HepG2 (cell line): ENCODE data around the gene CD9. TPM values are rescaled to one million over a fixed set of nuclear protein-coding genes. Genes with fewer than 3 reads are reported as not detected.

Experiments
- ATAC-seq: fragments of 200-7000 bp; cut with Tn5 transposase; 3 replicates; pipeline ENCODE4 v1.9.1; 2020; ENCODE audit warnings: mild to moderate bottlenecking, moderate library complexity
- BruUV-seq: library from RNA; stranded (reverse); fragments of 400-500 nt; replicated peaks from 2 replicates; lab custom pipeline; 2021; lab: Mats Ljungman, UMichigan
- CTCF ChIA-PET: fragments of 300-600 bp; formaldehyde crosslinking; extraction: SDS; loops from one replicate; lab custom pipeline; 2021; ENCODE audit warnings: low total read pairs, inconsistent platforms, low intra/inter-chr PET ratio; lab: Yijun Ruan, JAX
- POLR2A ChIA-PET: fragments of 350-600 bp; sonication (Branson Sonifier 250); formaldehyde crosslinking; loops from one replicate; lab custom pipeline; 2020; ENCODE audit warnings: antibody characterized with exemption, inconsistent platforms; lab: Yijun Ruan, JAX
- DNase-seq: peaks from one replicate; pipeline ENCODE4 v3.0.0-alpha.2; 2015; ENCODE audit warnings: low spot score
- FAIRE-seq: peaks from 3 replicates; lab custom pipeline; 2011; peaks lifted over from hg19 to GRCh38; lab: Jason Lieb, UNC
- H2AFZ ChIP-seq: one replicate; pipeline ENCODE4 v1.6.1; 2011; ENCODE audit warnings: low read length, inconsistent platforms
- H3K27ac ChIP-seq: fragments of 300-600 bp; 3 replicates; pipeline ENCODE4 v1.8.0; 2011; ENCODE audit warnings: mixed run types, mild to moderate bottlenecking, mixed read lengths, low read length, inconsistent platforms; ENCODE audit not compliant: insufficient read depth; ENCODE audit errors: extremely low read length
- H3K27me3 ChIP-seq, 2 experiments: fragments of 200-600 bp in 1 of 2; 2 replicates in 1 of 2; 3 replicates in 1 of 2; pipeline versions ENCODE4 v1.6.0 to v1.8.0; 2011; ENCODE audit warnings: low read length in 2 of 2, mild to moderate bottlenecking in 2 of 2, moderate library complexity in 2 of 2, inconsistent platforms in 1 of 2; ENCODE audit not compliant: insufficient read depth in 2 of 2, control insufficient read depth in 1 of 2
- H3K36me3 ChIP-seq, 2 experiments: fragments of 200-600 bp in 1 of 2; replicated peaks in 1 of 2; 2 replicates in 1 of 2; 3 replicates in 1 of 2; pipeline versions ENCODE4 v1.5.1 to v1.8.0; 2011; ENCODE audit warnings: low read length in 2 of 2, inconsistent platforms in 1 of 2; ENCODE audit not compliant: insufficient read depth in 2 of 2, control insufficient read depth in 1 of 2
- H3K4me1 ChIP-seq: 2 replicates; pipeline ENCODE4 v1.5.1; 2012; ENCODE audit warnings: low read length, inconsistent platforms; ENCODE audit not compliant: insufficient read depth
- H3K4me2 ChIP-seq: 2 replicates; pipeline ENCODE4 v1.6.0; 2011; ENCODE audit warnings: low read depth, low read length, inconsistent platforms
- H3K4me3 ChIP-seq, 3 experiments: fragments of 200-600 bp in 1 of 3; sonication (generic), shearing (Covaris generic) in 1 of 3; replicated peaks in 1 of 3; 2 replicates each; pipeline ENCODE4 v1.5.1; 2011 to 2016; ENCODE audit warnings: low read length in 3 of 3, inconsistent platforms in 2 of 3, low read depth in 2 of 3, mild to moderate bottlenecking in 2 of 3, control low read depth in 1 of 3, mixed read lengths in 1 of 3; ENCODE audit not compliant: insufficient read depth in 1 of 3
- H3K79me2 ChIP-seq: one replicate; pipeline ENCODE4 v1.6.1; 2011; ENCODE audit warnings: low read length, inconsistent platforms; ENCODE audit not compliant: insufficient read depth
- H3K9ac ChIP-seq: 2 replicates; pipeline ENCODE4 v1.6.0; 2011; ENCODE audit warnings: mild to moderate bottlenecking, low read depth, low read length, inconsistent platforms; ENCODE audit not compliant: insufficient read depth
- H3K9me3 ChIP-seq: 2 replicates; pipeline ENCODE4 v1.5.1; 2012; ENCODE audit warnings: mild to moderate bottlenecking, low read length
- H4K20me1 ChIP-seq: 2 replicates; pipeline ENCODE4 v1.6.0; 2011; ENCODE audit warnings: inconsistent platforms, mild to moderate bottlenecking, low read length, moderate library complexity; ENCODE audit not compliant: insufficient read depth
- CEBPB ChIP-seq: IDR thresholded peaks from 2 replicates; pipeline ENCODE4 v1.6.1; 2011; ENCODE audit warnings: low read depth, low read length, improper control_type of control experiment, borderline replicate concordance
- FLYWCH1 ChIP-seq: sonication (generic); formaldehyde crosslinking; IDR thresholded peaks from 2 replicates; pipeline ENCODE4 v1.8.1; 2023; ENCODE audit warnings: mild to moderate bottlenecking, missing genetic modification reagents
- ISX ChIP-seq: sonication (generic); formaldehyde crosslinking; conservative IDR thresholded peaks from 2 replicates; pipeline ENCODE4 v1.5.0; 2020; ENCODE audit warnings: missing genetic modification reagents
- MED13 ChIP-seq: sonication (generic); formaldehyde crosslinking; IDR thresholded peaks from 2 replicates; pipeline ENCODE4 v1.5.0; 2020; ENCODE audit warnings: missing genetic modification reagents
- NFKBIZ ChIP-seq: IDR thresholded peaks from 2 replicates; pipeline ENCODE4 v1.6.1; 2018; ENCODE audit warnings: missing genetic modification reagents, missing compliant biosample characterization
- POLR2A ChIP-seq, 2 experiments: IDR thresholded peaks; 2 replicates each; pipeline ENCODE4 v1.6.1; 2011; ENCODE audit warnings: low read depth in 2 of 2, low read length in 2 of 2, mild to moderate bottlenecking in 1 of 2, moderate library complexity in 1 of 2; ENCODE audit not compliant: insufficient read depth in 1 of 2
- STAT5B ChIP-seq: sonication (generic); formaldehyde crosslinking; IDR thresholded peaks from 2 replicates; pipeline ENCODE4 v1.4.0; 2020; ENCODE audit warnings: missing genetic modification reagents
- TAF1 ChIP-seq: sonication (generic); formaldehyde crosslinking; IDR thresholded peaks from 2 replicates; pipeline ENCODE4 v1.4.0; 2020; ENCODE audit warnings: missing genetic modification reagents
- ZNF160 ChIP-seq: sonication (generic); formaldehyde crosslinking; IDR thresholded peaks from 2 replicates; pipeline ENCODE4 v1.8.0; 2022; ENCODE audit warnings: mild to moderate bottlenecking, inconsistent platforms, missing genetic modification reagents
- ZNF496 ChIP-seq: sonication (generic); formaldehyde crosslinking; IDR thresholded peaks from 2 replicates; pipeline ENCODE4 v1.8.1; 2023; ENCODE audit warnings: mild to moderate bottlenecking, moderate library complexity, missing genetic modification reagents; ENCODE audit not compliant: insufficient replicate concordance
- ZNF546 ChIP-seq: sonication (generic); formaldehyde crosslinking; conservative IDR thresholded peaks from 2 replicates; pipeline ENCODE4 v1.8.1; 2023; ENCODE audit warnings: mild to moderate bottlenecking, missing genetic modification reagents
- ZNF569 ChIP-seq: sonication (generic); formaldehyde crosslinking; IDR thresholded peaks from 2 replicates; pipeline ENCODE4 v1.5.0; 2020; ENCODE audit warnings: mild to moderate bottlenecking, missing genetic modification reagents, moderate library complexity, borderline replicate concordance
- ZNF841 ChIP-seq: sonication (generic); formaldehyde crosslinking; IDR thresholded peaks from 2 replicates; pipeline ENCODE4 v1.8.1; 2023; ENCODE audit warnings: missing genetic modification reagents, borderline replicate concordance
- ZNF883 ChIP-seq: sonication (generic); formaldehyde crosslinking; IDR thresholded peaks from 2 replicates; pipeline ENCODE4 v1.5.1; 2020; ENCODE audit warnings: mild to moderate bottlenecking, missing genetic modification reagents; ENCODE audit errors: not compliant biosample characterization
- WGBS: methylation state at CpG from one replicate; pipeline ENCODE4 v1.1.6; 2017; ENCODE audit warnings: low lambda C conversion rate; 5-methylcytosine and 5-hydroxymethylcytosine counted together
- in situ Hi-C: cut with HindIII; loops from 2 replicates; pipeline ENCODE4 v1.10.0; 2017; ENCODE audit warnings: low pct_unique_long_range_greater_than_20kb; ENCODE audit not compliant: extremely low pct_ligation_motif_present
- intact Hi-C: fragments of 100-400 bp; cut with micrococcal nuclease; formaldehyde crosslinking; loops from one replicate; pipeline ENCODE4 v1.10.0; 2022; ENCODE audit not compliant: unreplicated experiment
- polyA plus RNA-seq, 8 experiments: library from polyadenylated mRNA; depleted of rRNA in 3 of 8; stranded (reverse) in 7 of 8; unstranded in 1 of 8; fragments of >200 nt; fragmentation: Illumina TruSeq in 4 of 8; extraction: Trizol in 4 of 8; gene quantifications; 2 replicates each; pipeline versions ENCODE4 v1.2.1 to v1.2.3, GENCODE V29; 2011 to 2016; ENCODE audit warnings: low read depth in 4 of 8, missing spikeins in 1 of 8, mixed read lengths in 1 of 8; ENCODE audit not compliant: insufficient read depth in 1 of 8
- total RNA-seq, 5 experiments: library from RNA; depleted of rRNA; stranded (reverse); fragments of >200 nt; fragmentation: Illumina TruSeq; extraction: Trizol; gene quantifications; 2 replicates each; pipeline ENCODE4 v1.2.3, GENCODE V29; 2016; ENCODE audit warnings: low read depth in 1 of 5
- TF ChIP-seq, protein P1 (sequence below): sonication (generic); formaldehyde crosslinking; IDR thresholded peaks from 2 replicates; pipeline ENCODE4 v1.4.0; 2020; ENCODE audit warnings: mild to moderate bottlenecking, missing genetic modification reagents
- TF ChIP-seq, protein P2 (sequence below): sonication (generic); formaldehyde crosslinking; IDR thresholded peaks from 2 replicates; pipeline ENCODE4 v1.5.1; 2020; ENCODE audit warnings: mild to moderate bottlenecking, missing genetic modification reagents, borderline replicate concordance

CD9 gene
- total and polyA plus RNA-seq, 2 of the 13 experiments (the other 11 are each of a cell fraction or from before 2014, with no cell fraction given), result 5.8 to 38.3 TPM

DNA sequence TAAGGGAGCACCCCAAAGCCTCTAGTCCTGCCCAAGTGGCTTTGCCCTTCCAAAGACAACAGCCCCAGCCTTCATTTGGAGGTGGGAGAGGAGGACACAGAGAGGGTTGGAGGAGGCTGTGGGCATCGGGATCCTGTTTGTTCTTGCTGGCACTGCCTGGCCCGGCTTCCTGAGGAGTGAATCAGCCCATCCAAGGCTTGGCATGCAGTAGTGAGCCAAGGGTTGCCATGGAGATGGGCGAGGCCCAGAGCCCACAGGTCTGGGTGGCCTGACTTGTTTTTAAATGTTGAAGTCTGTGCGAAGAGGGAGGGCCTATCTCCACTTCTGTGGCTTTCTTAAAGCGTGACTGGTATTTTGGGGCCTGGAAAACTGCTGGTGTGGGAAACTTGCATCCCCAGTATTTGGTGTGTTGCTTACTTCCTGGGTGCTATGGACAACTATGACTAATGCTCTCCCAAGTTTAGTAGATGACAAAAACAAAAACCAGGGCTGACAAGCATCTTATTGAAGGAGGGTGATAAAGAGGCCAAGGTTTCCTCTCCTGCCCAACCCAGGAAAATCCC lies 15.8 kb downstream of the CD9 start:
- no peaks in the 10 kb centered on the region for H4K20me1 ChIP-seq
- no peak overlapping the region for H3K27ac ChIP-seq
- POLR2A ChIA-PET, result no interaction called here
- no peak overlapping the region for H3K4me3 ChIP-seq
- CTCF ChIA-PET, result no interaction called here
- no peak overlapping the region for H3K4me2 ChIP-seq
- H2AFZ ChIP-seq, result no peak overlapping the region
- intact Hi-C loops (no loop called here), in situ Hi-C loops (no loop called here)
- peaks cover 3 to 8% of the 10 kb centered on the region in 2 experiments for H3K27me3 ChIP-seq
- H3K4me1 ChIP-seq, result peaks cover 28% of the 10 kb centered on the region
- DNase-seq (no peak), FAIRE-seq (no peak), ATAC-seq (no peak)
- no peaks in the 10 kb centered on the region for H3K79me2 ChIP-seq
- H3K9me3 ChIP-seq, result no peaks in the 10 kb centered on the region
- H3K36me3 ChIP-seq, result no peaks in the 10 kb centered on the region
- 61% methylated on average over 5 of the region's 5 CpGs for WGBS
- TF ChIP-seq ISX (CRISPR knock-in tag) (no peak), MED13 (CRISPR knock-in tag) (no peak), STAT5B (no peak), FLYWCH1 (CRISPR knock-in tag) (no peak), ZNF546 (CRISPR knock-in tag) (no peak), ZNF160 (CRISPR knock-in tag) (no peak), NFKBIZ (CRISPR knock-in tag) (no peak), POLR2A (IDR thresholded peaks at IDR 0.05; ENCODE audit: insufficient read depth in 1 of 2, low read depth in 2 of 2, low read length in 2 of 2) (no peak), ZNF569 (CRISPR knock-in tag) (no peak), ZNF841 (no peak), TAF1 (CRISPR knock-in tag) (no peak), CEBPB (no peak), ZNF883 (no peak), ZNF496 (CRISPR knock-in tag) (no peak)
- TF ChIP-seq, protein P1, sequence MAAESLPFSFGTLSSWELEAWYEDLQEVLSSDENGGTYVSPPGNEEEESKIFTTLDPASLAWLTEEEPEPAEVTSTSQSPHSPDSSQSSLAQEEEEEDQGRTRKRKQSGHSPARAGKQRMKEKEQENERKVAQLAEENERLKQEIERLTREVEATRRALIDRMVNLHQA, result no peak
- TF ChIP-seq, protein P2, sequence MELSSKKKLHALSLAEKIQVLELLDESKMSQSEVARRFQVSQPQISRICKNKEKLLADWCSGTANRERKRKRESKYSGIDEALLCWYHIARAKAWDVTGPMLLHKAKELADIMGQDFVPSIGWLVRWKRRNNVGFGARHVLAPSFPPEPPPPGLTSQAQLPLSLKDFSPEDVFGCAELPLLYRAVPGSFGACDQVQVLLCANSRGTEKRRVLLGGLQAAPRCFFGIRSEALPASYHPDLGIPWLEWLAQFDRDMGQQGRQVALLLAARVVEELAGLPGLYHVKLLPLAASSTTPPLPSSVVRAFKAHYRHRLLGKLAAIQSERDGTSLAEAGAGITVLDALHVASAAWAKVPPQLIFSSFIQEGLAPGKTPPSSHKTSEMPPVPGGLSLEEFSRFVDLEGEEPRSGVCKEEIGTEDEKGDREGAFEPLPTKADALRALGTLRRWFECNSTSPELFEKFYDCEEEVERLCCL, result no peak
- BruUV-seq, result no TSS peak
- no peak overlapping the region for H3K9ac ChIP-seq
